Suprapubic skin (tissue), 4 donors: ENCODE measurements around the gene SMYD3.

Experiments
- EP300 ChIP-seq: sonication (generic); formaldehyde crosslinking; IDR thresholded peaks from one replicate; pipeline ENCODE4 v1.6.1; 2017; ENCODE audit warnings: antibody characterized with exemption
- POLR2AphosphoS5 ChIP-seq, 3 donors: sonication (generic); formaldehyde crosslinking; IDR thresholded peaks; one replicate each; pipeline ENCODE4 v1.6.1; 2017; ENCODE audit warnings: antibody characterized with exemption in 3 of 3
- TF ChIP-seq, protein P1 (sequence below), 2 donors: fragments of 200-600 bp in 1 of 2; fragments of 450-650 bp in 1 of 2; sonication (generic) in 1 of 2; IDR thresholded peaks; one replicate each; pipeline ENCODE4 v1.5.1; 2016 to 2019; ENCODE audit warnings: antibody characterized with exemption in 2 of 2, mild to moderate bottlenecking in 1 of 2, moderate library complexity in 1 of 2

GRCh38 chr1:245800901-245801605 lies 706.0 kb downstream of the SMYD3 start:
- TF ChIP-seq, protein P1, sequence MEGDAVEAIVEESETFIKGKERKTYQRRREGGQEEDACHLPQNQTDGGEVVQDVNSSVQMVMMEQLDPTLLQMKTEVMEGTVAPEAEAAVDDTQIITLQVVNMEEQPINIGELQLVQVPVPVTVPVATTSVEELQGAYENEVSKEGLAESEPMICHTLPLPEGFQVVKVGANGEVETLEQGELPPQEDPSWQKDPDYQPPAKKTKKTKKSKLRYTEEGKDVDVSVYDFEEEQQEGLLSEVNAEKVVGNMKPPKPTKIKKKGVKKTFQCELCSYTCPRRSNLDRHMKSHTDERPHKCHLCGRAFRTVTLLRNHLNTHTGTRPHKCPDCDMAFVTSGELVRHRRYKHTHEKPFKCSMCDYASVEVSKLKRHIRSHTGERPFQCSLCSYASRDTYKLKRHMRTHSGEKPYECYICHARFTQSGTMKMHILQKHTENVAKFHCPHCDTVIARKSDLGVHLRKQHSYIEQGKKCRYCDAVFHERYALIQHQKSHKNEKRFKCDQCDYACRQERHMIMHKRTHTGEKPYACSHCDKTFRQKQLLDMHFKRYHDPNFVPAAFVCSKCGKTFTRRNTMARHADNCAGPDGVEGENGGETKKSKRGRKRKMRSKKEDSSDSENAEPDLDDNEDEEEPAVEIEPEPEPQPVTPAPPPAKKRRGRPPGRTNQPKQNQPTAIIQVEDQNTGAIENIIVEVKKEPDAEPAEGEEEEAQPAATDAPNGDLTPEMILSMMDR (IDR thresholded peaks at IDR 0.05) = no peak
- no peak for TF ChIP-seq POLR2AphosphoS5 (IDR thresholded peaks at IDR 0.05)
- no peak for TF ChIP-seq EP300
